Measurements from ENCODE around the gene CHPF. TPM values are rescaled to one million over a fixed set of nuclear protein-coding genes. Genes with fewer than 3 reads are reported as not detected.

CHPF gene
- total RNA-seq, 1 donor from 2014 or later, result 24.1 TPM

DNA sequence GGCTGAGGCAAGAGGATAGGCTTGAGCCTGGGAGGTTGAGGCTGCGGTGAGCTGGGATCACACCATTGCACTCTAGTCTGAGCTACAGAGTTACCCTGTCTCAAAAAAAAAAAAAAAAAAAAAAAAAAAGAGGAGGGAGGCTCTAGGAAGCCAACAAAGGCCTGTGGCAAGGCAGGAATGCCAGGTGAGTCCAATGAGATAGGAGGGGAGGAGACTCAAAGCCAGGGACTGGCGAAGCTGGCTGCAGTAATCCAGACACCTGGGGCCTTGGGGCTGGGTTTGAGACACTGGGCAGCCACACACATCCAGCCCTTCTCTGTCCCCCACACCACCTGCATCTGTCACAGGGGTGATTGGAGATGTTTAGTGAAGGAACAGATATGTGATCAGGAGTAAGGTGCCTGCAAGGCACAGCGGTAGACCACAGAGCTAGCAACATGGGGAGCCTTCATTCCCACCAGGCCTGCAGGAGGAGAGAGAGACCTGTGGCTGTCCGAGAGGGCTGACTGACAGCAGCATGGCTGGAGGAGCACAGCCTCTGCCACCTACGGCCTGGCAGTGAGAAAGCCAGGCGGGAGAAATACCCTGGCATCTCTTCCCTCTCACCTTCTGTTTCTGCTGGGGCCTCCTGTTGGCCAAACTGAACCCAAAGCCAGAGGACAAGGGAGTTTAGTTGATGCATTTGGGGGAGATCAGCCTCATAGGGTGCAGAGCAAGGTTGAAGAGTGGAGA lies 9.5 kb downstream of the CHPF start:
- DNase-seq (ENCODE audit: low spot score), result no peak

DNA sequence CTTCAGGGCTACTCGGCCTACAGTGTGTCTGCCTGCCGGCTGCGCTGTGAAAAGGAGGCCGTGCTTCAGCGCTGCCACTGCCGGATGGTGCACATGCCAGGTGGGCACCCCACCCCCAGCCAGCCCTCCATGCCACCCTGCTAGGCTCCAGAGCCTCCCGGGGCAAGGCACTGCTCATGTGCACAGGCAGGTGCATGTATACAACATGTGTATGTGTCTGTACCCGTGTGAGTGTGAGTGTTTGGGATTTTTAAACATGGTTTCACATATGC lies 11.3 kb downstream of the CHPF start:
- no peak for DNase-seq (ENCODE audit: low spot score)

DNA sequence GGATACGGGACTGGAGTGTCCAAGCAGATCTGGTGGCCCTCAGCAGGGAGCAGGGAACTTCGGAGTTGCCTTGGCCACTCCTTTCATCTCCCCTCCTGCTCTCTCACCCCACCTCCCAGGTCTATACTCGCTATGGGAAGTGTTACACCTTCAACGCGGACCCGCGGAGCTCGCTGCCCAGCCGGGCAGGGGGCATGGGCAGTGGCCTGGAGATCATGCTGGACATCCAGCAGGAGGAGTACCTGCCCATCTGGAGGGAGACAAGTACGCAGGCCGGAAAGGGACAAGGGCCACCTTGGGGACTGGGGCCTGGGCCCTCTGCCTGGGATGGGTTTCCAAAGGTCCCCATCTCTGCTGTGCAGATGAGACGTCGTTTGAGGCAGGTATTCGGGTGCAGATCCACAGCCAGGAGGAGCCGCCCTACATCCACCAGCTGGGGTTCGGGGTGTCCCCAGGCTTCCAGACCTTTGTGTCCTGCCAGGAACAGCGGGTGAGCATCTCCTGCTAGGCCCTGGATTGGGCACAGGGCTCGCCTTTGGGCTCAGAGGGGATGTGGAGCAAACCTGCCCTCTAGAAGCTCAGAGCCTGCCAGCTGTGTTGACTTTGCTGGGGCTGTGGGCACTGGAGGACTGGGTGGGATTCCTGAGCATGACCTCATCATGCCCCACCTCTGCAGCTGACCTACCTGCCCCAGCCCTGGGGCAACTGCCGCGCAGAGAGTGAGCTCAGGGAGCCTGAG lies 11.8 kb downstream of the CHPF start:
- no peak for DNase-seq (ENCODE audit: low spot score)

DNA sequence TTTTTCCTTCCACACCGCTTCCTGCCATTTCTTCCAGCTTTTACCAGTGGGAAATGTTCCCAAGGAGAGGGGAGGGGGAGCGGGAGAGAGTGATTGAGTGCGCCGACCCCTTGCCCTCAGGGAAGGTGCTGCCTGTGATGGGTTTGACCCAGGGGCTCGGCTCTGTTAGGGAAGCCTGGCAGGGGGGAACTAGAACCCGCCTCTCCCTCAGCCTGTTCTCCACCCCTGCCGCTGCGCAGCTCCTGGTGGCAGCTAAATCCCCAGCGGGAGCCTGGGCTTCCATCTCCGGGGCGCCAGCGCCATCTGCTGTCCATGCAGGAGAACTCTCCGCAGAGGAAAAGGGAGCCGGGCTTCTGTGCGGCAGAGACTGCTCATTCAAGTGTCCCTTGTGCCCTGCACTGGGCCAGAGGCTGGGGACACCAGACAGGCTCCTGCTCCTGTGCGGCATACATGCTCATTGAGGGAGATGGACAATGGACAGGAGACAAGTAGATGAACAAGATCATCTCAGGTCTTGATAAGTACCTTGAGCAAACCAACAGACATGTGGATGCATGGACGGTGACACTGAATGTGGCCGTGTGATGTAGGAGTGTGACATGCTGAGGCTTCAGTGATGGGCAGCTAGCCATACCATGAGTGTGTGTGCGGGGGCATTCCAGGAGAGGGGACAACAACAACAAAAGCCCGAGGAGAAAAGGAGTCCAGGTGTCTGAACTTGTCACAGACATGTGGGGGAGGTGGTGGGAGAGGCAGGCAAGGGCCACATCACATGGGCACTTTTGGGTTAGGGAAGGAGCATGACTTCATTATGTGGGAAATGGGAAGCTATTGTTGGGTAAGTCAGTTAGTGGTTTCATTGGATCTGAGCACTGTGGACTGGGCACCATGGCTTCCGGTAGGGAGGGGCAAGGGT lies 13.3 kb downstream of the CHPF start:
- peak; percentile 95 for DNase-seq (ENCODE audit: low spot score)

DNA sequence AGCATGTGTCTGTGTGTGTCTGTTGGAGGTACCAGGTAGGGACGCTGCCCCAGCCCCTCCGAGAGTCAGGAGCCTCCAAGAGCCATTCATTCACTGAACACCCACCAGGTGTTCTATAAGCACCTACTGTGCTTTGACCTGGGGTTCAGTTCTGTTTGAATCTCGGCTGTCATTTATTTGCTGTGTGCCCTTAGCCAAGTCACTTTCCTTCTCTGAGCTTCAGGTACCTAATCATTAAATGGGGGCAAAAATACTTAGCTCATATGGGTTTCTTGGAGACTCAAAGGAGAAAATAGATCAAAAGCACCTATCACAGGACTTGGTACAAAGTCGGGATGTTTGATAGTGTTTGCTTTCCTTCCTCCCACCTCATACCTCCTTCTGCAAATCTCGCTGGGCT lies 16.1 kb downstream of the CHPF start:
- no peak for DNase-seq (ENCODE audit: low spot score)

DNA sequence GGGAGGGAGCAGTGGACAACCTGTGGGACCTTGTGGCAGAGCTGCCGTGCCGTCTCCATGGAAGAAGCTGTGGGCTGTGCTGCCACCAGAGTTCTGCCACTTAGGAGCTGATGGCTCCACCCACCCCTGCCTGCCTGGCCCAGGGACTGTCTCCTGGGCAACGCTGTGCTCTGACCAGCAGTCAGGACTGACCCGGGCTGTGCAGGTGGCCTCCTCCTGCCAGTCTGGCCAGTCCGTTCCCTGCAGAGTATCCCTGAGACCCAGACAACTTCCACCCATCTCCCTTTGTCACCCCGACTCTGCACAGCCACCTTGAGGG lies 16.6 kb downstream of the CHPF start:
- DNase-seq (ENCODE audit: low spot score), result no peak

DNA sequence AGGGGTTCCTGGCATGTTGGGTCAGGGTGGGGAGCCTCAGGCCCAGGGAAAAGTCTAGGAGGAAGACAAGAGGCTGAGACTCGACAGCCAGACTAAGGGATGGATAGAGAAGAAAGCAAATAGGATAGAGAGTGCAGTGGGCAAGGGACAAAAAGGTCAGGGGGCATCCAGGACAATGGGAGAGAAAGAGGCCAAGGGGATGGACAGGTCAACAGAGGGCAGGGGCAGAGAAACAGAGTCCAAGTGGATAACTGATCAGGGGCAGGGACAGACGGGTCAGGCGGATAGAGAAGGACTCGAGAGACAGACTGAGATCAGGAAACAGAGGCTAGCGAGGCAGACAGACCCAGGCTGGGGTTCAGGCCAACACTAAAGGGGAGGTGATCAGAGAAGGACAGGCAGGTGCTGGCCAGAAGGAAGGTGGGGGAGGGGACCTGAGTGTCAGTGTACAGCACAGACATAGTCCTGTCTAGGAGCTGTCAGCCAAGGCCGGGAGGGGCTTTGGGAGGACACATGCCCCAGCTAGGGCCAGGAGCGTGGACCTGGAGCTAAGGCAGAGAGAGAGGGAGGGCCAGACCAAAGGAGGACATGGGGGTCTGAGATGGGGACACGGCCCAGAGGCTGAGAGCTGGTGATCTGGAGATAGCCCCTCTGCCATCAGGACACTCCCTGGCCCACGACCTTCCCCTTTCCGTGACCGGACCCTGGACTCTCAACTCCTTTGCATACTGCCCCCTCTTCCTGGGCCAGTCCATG lies 17.1 kb downstream of the CHPF start:
- DNase-seq (ENCODE audit: low spot score), result no peak

DNA sequence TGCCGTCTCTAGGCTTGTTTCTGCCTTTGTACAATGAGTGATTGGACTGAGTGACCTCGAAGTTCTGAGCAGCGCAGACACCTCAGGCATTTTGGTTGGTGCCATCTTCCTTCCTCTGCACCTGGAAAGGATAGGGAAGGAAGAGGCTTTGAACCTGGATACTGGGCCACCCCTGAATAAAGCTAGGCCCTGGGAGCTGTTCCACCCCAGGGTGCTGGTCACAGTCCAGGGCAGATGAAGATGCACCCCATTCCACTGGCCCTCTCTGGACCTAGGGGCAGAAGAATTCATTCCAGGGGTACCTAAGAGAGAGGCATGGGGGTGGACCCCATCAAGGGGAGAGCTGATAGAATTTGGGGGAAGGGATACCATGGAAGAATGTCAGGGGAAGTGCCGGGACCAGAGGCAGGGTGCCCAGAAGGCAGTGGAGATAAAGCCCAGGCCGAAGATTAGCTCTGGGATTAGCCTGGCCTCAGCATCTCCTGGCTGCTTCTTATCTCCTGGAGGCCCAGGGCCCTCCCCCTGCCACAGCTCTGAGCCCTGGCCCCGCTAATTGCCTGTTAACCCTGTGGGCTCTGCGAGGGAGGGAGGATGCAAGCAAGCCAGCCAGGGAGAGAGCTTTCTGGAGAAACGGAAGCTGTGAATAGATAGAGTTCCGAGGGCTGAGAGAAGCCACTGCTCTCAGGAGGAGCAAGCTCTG lies 17.9 kb downstream of the CHPF start:
- no peak for DNase-seq (ENCODE audit: low spot score)

DNA sequence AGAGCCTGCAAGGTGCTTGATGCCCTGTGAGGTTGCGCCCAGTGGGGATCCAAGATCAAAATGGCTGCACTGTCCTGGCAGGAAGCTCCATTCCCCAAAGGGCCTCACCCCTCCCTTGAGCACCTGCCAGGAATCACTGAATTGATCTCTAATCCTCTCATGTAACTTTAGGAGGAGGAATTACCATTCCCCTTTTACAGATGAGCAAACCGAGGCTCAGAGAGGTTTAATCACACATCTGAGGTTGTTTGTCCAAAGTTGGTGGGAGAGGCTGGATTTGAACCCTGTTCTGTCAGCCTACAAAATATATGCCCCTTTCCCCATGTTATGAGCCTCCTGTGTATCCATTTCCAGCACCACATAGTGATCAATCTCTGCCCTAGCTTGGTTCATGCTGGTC lies 18.8 kb downstream of the CHPF start:
- DNase-seq (ENCODE audit: low spot score), result no peak

DNA sequence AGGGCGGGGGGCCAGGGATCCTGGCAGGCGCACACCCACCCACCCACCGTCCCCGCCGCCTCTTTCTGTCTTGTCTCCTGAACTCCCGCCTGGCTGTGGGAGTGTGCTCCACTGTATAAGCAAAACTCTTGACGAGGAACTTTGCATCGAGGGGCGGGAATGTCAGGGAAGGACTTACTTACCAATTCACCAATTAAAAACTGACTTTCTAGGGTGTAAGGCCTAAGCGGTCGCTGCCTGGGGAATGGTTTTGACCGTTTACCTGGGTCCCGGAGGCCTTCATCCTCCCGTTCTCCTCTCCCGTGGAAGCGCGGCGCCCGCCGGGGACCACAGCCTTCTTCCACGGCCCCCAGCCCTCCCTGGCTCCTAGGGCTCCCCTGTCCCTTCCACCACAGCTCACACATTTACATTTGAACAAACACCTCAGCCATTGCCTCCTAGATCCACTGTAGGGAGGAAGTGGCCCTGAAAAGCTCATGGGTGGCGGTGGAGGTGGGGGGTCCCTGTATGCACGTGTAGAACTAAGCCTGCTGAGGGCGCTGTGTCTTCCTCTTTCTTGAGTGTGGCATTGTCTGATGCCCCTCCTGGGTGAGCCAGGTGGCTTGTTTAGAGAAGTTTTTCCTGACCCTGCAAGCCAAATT lies 20.5 kb downstream of the CHPF start:
- DNase-seq (ENCODE audit: low spot score), result no peak

DNA sequence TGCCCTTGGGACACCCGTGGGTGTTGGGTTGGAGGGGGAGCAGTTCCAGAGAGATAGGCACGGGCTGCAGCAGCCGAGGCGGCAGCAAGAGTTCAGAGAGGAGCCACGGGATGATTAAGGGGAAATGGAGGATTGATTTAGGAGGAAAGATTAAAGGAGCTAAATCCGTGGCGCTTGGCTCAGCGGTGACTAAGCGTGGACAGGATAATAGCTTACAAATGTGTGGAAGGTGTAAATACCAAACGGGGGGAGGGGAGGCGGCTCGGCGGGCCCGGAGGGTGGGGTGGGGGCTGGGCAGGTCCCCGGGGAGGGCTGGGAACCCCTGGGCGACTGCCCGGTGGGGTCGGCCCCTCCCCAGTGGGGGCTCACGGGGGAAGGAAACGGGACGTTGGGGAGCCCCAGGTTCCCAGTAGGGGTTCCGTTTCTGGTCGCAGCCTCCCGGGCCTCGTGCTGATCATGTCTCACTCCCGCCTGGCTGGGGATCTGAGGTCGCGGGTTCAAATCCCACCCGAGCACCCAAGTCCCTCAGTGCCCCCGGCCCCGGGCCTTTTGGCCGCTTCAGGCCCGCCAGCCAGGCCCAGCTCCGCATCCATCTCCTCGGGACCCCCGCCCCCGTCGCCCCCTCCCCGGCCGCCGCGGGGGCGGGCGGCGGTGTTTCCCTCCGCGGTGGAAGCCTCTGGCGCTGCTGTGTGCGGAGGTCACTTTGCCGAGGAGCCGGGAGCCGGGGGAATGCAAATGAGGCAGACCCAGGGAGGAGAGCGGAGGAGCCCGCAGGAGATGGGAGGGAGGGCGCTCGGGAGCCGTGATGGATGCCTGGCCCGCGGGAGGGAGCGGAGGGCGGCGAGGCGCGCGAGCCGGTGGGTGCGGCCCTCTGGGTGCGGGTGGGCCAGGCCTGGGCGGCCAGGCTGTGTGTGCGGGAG lies 21.2 kb downstream of the CHPF start:
- DNase-seq (ENCODE audit: low spot score), result no peak

DNA sequence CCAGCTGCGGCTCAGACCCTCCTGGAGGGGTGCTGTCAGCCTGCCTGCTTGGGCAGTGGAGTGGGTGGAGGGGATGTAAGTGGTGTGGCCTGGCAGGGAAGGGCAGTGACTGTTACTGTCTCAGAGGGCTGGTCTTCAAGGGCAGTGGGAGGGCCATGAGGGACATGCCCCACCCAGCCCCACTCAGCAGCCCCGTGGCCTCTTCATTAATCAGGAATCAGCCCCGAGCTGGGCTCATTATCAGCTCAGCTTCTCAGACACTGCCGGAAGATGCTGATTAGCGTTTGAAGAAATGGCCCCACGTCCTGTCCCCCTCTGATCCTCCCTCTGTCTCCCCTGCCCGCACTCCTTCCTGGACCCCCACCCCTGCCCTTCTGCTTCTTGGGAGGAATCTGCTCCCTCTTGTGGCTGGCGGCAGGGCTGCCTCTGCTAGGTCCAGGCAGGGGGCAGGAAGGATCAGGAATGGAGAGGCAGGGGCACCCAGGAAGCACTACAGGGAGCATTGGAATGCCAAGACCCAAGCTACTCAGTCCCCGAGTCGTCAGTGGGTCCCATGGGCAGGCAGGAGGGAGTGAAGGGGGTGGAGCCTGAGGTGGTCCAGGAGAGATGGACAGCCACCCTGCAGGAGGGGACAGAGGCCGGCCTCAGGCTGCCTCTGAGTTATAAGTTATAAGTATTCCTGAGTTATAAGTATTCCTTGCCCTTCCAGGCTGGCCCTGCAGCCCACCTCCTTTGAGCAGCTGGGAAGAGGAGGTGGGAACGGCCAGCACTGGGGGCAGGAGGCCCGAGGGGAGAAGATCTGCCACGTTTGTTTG lies 22.3 kb downstream of the CHPF start:
- DNase-seq (ENCODE audit: low spot score), result no peak

DNA sequence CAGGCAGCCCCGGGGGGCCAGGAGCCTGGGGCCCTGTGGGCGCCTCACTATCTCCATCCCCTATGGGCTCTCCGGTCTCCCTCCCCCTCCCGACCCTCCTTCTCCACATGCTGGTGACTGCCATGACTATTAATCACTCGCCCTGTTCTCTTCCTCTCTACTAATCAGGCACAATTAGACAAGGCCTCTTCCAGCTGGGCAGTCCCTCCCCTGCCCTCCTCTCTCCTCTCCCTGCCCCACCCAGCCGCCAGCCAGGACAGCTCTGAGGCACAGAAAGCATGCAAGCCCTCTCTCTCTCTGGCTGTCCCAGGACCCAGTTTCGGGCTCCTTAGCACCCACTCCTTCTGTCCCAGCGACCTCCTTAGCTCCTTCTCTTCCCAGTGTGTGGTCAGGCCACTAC lies 23.5 kb downstream of the CHPF start:
- no peak for DNase-seq (ENCODE audit: low spot score)

DNA sequence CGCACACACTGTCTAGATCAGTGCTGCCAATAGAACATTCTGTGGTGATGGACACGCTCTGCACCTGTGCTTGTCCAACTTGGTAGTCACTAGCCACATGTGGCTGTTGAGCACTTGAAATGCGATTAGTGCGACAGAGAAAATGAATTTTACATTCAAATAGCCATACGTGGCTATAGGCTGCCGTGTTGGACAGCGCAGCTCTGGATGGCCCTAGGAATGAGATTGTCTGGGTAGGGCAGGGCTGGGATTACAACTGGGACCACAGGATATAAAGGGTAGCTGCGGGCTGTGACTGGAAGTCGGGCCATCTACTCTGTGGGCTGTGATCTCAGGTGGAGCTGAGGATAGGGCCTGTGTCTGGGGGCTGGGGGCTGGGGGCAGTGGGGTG lies 24.1 kb downstream of the CHPF start:
- no peak for DNase-seq (ENCODE audit: low spot score)

DNA sequence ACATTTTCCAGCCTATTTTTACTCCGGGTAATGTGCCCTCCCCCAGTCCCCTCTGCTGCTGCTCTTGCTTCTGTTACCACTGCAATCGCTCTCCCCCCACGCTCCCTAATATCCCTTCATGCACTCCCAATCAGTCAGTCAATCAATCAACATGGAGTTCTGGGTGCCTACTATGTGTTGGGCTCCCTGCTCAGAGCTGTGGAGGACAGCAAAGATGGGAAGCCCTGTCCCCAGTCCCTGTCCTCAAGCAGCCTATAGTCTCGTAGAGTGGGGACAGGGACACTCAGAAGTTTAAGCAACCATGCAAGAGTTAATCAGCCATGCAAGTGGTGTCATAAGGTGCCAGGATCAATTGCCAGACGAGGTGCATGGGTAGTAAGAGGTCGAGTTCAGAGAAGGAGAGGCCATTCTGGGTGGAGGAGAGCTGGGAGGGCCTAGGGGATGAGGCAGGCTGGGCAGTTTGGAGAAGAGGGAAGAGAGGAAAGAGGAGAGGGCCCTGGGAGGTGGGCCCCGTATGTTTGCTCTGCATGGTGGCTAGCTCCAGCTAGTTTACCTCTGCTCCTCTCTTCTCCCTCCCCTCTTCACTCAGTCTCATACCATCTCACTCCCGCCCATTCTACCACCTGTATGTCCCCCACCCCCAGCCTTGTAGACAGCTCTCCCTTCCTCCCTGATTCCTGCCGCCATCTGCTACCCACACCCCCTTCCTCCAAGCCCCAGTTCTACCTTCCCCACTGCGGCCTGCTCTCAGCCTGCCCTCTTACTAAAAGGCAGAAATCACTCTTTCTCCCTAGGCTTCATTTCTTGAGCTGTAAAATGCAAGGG lies 25.4 kb downstream of the CHPF start:
- no peak for DNase-seq (ENCODE audit: low spot score)

DNA sequence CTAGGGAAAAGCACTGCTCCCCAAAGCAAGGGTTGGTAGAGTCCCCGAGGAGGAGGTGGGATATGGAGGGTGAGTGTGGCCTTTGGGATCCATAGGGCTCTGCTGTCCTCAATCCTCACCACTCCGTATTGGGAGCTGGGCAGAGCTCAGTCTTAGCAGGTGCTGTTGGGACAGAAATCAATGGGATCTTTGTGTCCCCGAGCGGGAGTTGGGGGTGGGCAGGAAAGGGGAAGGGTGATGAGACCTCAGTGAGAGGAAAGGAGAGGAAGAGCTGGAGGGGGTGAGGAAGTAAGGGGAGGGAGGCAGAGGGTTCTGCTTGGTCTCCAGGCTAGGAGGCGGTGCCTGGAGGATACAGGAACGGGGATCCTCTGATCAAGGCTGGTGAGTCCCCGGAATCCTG lies 26.7 kb downstream of the CHPF start:
- no peak for DNase-seq (ENCODE audit: low spot score)

DNA sequence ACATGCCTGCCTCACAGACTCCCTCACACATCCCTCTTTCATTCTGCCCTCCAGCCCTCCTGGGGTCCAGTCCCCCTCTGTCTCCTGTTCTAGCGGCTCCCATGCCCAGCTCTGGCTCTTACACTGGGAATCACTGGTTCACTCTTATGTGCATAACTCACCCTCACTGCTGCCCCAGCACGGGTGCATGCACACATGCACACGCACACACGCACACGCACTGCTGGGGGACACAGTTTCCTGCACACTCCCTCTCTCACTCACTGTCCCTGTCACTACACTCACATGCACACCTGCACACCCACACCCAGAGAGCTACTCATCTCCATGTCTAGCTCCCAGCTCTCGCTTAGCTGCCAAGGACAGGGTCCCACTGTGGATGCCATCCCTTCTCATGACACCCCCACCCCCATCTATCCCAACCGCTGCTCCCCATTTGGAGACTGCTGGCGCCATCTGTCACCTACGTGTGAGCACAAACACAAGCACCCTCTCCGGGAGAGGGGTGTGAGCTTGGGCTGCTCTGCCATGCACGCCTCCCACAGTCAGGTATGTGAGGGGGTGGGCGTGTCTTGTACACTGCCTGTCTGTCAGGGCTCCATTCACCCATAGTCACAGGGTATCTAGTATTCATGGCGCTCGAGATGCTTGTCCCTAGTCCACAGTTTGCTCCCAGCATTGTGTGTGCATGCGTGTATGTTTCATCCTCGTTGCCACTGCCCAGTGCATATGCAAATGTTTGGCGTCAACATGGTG lies 27.6 kb downstream of the CHPF start:
- no peak for DNase-seq (ENCODE audit: low spot score)

Measured in mesenteric fat pad (tissue), 1 donor.